Measurements from ENCODE around the gene GRIN2C.
"Not testable (repeated sequence)": the region's sequence is repeated elsewhere in the genome, so short reads cannot be mapped to it uniquely, and the experiment has no call there.

The GRIN2C gene

DNA sequence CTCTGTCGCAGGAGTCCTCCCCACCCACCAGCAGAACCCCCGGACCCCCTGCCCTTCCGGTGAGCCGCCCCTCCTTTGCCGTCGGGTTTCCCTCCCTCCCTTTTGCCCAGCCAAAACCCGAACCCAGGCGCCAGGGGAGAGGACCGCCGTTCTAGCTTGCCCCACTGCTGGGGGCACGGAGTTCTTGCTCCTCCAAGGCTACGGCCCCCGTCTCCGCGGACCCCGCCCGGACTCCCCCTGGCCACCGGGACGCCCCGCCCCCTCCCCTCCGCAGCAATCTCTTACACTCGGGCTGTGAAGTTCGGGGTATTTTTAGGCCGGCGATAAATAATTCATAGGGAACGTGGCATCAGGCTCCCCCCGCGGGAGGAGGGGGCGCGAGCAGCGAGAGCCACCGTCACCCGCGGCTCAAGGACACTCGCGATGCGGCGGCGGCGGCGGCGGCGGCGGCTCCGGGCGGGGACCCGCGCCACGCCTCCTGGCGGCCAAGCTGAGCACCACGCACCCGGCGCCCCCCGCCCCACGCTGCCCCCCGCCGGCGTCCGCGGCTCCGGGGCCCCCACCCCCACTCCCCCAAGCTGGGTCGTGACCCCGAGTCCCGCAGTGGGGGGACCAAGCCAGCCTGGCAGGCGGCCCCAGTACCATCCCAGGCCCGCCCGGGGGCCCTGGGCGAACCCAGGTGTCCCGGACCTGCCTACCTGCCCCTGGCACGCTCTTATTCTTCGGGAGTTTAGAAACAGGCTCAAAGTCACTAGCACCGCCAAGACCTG is at the start of gene GRIN2C:
TSS of gene GRIN2C (minus strand) at position 427 of the 770 bp plus-strand sequence. CDS start 4,793 bp downstream, outside the sequence.
- DNase-seq (ENCODE audit: low spot score) = no peak

DNA sequence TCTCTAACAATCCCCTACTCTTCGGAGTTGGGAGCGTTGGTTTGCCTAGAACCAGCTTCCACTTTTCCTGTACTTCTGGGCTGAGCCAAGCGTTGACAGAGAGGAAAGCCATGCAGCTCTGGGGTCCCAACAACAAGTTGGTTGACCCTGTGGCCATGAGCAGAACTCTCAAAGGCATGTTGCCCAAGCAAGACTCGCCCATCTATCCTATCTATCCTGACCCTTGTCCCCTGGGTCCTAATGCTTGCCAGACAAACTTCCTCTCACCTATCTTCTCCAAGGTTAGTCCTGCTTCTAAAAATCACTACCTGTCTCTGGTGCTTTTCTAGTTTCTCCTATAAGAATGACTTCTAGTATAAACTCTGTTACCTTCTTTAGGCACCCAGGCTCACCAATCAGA is 49.4 kb upstream of the GRIN2C start:
- not testable (repeated sequence) for DNase-seq (ENCODE audit: low spot score)

DNA sequence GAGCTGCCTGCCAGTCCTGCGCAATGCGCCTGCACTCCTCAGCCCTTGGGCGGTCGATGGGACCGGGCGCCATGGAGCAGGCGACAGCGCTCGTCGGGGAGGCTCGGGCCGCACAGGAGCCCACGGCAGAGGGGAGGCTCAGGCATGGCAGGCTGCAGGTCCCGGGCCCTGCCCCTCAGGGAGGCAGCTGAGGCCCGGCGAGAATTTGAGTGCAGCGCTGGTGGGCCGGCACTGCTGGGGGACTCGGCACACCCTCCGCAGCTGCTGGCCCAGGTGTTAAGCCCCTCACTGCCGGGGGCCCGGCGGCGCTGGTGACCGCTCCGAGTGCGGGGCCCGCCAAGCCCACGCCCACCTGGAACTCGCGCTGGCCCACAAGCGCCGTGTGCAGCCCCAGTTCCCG is 47.3 kb upstream of the GRIN2C start:
- DNase-seq (ENCODE audit: low spot score) = no peak

DNA sequence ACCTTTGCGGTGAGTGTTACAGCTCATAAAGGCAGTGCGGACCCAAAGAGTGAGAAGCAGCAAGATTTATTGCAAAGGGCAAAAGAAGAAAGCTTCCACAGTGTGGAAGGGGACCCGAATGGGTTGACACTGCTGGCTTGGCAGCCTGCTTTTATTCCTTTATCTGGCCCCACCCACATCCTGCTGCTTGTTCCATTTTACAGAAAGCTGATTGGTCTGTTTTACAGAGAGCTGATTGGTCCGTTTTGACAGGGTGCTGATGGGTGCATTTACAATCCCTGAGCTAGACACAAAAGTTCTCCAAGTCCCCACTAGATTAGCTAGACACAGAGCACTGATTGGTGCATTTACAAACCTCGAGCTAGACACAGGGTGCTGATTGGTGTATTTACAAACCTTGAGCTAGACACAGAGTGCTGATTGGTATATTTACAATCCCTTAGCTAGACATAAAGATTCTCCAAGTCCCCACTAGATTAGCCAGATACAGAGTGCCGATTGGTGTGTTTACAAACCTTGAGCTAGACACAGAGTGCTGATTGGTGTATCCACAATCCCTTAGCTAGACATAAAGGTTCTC is 46.6 kb upstream of the GRIN2C start:
- peak; percentile 20 for DNase-seq (ENCODE audit: low spot score)

DNA sequence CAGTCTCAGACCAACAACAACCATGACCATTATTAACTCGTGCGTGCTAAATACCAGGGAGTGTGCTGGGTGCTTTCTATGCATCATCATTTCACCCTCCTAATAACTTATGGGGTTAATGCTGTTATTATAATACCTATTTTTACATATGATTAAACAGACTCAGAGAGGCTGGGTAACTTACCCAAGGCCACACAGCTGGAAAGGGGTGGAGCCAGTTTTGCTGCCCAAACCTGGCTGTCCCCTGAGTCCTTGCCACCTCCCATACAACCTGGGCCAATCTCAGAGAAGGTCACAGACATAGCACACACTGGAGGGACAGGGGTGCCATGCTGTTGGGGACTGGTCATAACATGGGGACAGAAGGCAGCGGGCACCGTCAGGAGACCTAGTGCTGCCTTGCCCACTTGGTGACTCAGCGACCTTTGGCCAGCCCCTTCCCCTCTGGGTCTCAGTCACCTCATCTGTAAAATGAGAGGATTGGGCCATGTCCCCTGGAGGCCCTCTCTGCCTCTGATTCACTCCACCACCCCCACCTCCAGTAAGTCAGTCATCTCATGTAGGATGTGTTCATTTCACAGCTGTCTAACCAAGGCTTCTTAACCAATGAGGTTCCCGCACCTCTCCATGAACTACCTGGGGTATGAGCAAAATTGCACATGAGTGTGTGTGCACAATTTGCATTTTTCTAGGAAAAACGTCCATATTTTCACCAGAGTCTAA is 45.2 kb upstream of the GRIN2C start:
- no peak for DNase-seq (ENCODE audit: low spot score)

DNA sequence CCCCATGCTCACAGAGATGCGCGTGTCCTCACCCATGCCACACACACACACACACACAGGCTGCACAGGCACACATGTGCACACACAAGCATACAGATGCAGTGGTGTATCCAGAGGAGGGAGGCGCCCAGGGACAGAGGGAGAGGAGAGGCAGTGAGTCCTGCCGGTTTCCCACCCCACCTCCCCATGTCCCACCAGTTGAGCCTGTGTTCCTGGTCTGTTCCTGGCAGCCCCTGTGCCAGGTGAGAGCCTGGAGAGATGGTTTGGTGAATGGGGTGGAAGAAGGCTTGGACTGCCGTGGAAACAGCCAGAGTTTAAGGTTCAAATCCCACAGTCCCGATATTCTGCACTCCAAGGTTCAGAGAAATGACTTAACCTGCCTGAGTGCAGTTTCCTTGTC is 44.0 kb upstream of the GRIN2C start:
- no peak for DNase-seq (ENCODE audit: low spot score)

DNA sequence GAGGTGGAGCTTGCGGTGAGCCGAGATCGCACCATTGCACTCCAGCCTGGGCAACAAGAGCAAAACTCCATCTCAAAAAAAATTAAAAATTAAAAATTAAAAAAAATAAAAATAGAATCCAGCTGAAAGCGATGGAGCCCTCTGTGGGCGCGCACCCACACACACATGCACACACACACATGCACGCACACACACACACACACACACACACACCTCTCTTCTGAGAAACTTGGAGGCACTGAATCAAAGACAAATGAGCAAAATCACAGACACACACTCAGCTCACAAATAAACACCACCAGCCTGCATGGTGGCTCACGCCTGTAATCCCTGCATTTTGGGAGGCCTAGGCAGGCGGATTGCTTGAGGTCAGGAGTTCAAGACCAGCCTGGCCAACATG is 43.3 kb upstream of the GRIN2C start:
- no peak for DNase-seq (ENCODE audit: low spot score)

DNA sequence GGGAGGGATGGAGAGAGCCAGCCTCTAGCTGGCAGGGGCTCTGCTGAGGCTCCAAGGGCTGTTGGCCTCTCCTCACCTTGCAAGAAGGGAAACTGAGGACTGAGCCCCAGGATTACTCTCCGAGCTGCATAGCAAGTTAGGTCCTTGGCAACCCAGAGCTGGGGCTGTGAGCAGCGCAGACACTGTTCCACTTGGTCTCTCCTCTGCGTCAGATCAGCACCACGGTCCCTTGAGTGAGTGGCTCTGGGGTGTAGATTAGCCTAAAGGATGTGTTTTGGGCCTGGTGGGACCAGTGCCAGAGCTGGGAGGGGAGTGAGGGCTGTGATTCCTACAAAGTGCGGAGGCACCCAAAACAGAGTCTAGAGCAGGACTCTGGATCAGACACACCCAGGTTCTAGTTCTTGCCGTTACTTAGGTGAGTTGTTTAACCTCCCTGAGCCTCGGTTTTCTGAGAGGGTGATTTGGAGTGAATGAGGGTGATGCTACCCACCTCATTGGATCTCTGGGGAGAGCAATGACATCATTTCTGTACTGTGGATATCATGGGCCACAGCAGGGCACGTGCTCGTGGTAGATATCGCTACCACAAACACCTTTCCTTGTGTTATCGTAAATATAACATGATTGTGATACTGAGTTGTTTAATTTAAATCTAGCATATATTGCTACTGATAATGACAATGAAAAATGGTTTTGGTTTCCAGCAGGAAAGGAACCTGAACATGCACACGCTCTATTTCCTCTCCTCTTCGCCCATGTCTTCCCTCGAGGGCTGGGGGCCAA is 41.9 kb upstream of the GRIN2C start:
- no peak for DNase-seq (ENCODE audit: low spot score)

DNA sequence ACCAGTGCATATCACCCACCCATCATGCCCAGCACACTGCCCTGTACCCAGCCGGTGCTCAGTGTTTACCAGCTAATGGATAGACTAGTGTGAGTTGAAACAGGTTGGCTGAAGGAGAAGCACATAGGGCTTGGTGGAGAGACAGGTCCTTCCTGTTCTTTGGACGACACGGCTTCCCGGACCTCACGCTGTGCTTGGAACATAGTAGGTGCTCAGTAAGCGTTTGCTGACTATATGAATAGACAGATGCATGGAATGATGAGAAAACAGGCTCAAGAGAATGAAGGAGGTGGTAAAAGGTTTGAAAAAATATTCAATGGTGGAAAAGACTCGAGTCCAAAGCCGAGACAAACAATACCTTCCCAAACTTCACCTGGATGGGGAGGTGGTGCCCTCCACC is 40.5 kb upstream of the GRIN2C start:
- no peak for DNase-seq (ENCODE audit: low spot score)

DNA sequence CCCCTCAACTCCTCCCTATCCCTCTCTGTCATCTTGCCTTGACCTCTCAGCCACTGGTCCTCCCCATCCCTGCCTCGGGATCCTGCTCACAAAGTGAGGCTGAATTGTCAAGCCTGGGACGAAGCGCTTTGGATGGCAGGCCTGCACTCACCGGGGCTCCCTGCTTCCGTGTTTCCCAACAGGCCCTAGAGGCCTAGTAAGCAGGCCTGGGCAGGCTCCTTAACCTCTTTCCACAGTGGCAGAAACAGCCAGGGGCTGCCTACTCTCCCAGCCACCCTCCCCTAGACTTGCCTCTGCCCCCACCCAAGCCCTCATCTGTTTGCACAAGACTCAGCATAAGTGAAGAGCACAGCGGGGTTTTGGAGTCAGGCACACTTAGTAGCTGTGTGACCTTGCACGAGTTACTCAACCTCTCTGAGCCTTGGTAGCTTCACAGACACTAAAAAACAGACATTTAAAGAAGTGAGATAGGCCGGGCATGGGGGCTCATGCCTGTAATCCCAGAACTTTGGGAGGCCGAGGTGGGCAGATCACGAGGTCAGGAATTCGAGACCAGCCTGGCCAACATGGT is 38.8 kb upstream of the GRIN2C start:
- no peak for DNase-seq (ENCODE audit: low spot score)

DNA sequence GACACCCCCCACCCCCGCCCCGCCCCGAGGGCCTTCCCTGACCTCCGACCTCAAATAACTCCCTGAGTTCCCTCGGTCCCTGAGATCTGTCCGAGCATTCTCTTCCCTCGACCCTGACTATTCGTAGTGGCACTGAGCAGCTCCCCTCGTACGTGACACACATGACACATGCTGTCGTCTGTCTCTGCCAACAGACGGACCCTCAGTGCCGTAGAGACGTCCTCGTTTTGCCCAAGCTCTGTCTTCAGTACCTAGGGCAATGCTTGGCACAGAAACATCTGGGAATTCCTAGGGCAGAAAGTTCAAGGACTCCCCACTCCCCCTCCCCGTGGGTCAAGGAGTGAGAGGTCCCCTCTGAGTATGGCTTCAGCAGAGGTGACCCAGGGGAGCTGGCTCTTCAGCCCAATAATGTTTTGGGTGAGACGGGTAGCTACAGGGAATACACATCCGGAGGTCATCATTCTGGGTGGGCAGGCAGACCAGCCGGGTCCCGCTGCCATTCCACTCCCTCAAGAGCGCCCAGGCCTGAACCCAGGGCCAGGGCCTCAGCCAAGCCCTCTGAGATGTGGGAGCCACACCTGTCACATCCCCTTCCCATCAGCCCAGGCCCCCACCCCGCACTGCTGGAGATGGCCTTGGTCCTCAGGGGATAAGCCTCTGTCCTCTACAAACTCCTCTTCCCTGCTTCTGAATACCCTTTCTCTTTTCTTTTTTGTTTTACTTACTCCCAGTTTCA is 34.4 kb upstream of the GRIN2C start:
- DNase-seq (ENCODE audit: low spot score) = no peak

DNA sequence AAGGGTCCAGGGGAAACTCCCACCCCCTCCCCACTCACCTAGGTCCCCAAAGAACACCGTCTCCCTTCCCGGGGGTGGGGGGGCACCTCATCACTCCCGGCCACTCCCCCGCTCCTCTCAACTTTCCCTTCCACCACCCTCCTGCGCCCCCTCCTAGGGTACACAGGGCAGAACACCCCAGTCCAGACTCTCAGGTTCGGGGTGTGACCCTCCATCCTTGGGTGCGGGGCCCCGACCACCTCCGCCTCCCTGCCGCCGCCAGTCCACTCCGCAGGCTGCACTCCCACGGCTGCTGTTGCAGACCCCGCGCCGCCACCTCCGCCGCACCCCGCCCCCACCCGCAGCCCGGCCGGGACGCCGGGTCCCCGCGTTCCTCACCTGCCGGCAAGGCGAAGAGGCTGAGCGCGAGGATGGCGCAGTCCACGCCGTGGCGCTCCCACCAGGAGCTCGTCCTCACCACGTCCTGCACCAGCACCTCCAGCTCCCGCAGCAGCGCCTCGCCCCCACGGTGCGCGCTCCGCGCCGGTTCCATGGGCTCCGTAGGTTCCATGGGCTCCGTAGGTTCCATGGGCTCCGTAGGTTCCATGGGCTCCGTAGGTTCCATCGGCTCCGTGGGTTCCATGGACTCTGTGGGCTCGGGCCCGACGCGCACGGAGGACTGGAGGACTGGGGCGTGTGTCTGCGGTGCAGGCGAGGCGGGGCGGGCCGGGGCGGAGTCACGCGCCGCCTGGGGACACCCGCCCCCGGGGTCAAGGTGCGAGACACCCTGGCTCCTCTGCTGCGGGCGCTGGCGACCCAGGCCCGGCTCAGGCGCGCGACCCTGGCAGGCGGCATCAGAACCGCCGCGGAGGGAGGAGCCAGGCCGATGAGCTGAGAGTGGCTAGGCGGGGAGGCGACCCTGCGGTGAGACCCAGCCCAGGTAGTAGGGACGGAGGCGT is 33.6 kb upstream of the GRIN2C start, which contains the start of gene FADS6:
TSS of gene FADS6 (minus strand) at position 660 of the 938 bp plus-strand sequence. CDS start at position 622, 38 bp downstream.
- no peak for DNase-seq (ENCODE audit: low spot score)

DNA sequence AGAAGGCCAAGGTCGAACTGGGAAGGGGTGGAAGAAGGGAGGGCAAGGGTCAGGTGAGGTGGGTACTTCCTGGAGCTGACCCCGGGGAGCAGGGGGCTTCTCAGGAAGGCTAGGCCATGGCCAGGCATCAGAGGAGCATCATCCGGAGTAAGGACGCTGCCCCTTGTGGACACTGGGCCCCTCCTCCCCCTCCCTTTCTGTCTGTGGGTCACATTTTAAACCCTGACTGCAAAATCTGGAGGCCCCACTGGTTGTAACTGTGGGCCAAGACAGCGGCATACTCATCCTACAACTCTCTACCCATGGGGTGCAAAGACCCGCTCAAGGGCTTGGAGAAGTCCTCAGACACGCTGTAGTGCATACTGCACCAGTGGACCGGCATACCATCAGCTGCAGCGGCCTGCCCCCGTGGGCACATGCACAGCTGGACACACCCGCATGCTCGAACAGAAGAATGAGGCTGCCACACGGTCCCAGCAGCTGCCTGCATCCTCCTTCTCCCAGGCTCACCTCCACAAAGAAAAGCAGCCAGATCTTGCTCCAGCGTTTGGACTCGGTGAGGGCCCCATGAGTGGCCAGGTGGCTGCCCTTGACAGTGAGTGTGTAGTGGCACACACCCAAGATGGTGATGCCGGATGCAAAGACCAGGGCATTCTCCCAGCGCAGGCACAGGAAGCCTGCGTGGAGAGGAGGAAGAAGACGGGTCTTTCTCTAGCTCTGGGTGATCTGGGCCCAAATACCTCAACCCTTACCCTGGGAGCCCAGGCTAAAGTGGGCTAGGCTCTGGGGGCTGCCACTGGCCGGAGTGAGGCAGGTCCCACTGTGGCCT is 32.5 kb upstream of the GRIN2C start:
- no peak for DNase-seq (ENCODE audit: low spot score)

DNA sequence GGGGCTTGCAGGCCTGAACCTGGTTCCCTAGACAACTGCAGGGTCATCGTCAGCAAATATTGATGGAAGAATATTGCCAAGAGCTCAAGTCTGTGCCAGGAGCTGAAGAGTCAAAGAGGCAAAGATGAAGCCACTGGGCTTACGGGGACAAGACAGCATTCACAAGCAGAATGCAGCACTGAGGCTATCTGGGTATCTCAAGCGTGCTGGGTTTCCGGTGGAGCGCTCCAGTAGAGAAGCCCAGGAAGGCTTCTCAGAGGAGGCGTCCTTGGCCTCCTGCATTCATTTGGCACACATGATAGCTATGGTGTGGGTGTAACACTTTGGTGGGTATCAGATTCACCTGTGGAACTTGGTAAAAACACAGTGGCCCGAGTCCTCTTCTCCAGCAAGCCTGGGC is 30.9 kb upstream of the GRIN2C start:
- DNase-seq (ENCODE audit: low spot score) = no peak

DNA sequence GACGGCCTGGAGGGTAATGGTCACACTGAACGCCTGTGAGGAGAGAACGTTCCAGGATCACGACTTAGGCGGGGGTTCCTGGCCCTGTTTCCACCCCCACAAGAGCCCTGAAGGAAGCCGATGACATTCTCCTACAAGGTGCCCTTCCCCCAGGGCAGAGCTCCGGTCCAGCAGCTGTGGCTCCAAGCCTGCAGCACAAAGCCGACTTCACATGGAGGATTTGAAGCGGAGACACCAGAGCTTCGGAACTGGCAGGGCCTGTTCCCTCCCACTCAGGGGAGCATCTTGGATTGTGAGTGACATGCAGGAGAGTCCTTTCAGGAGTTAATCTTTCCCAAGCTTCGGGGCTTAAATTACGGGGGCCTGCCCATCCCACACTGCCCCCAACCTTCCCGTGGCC is 28.8 kb upstream of the GRIN2C start:
- DNase-seq (ENCODE audit: low spot score) = no peak

DNA sequence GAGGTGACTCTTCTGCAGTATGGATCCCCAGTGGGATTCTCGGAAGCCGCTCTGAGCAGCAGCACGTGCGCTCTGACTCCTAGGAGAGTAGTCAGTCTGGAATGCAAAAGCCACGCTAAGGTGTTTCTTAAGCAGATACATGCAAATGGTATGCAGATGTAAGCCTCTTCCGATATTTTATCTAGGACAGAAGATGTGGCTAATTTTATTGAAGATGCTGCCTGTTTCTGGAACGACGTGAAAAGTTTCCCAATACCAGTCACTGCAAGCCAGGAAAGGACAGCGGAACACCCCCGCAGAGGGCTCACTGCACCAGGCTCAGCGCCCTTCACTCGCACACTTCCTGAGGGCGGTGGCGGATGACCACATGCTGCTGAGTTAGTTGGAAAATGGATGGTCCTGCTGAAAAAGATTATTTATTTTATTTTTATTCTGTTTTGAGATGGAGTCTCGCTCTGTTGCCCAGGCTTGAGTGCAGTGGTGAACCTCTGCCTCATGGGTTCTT is 23.6 kb upstream of the GRIN2C start:
- DNase-seq (ENCODE audit: low spot score) = no peak

DNA sequence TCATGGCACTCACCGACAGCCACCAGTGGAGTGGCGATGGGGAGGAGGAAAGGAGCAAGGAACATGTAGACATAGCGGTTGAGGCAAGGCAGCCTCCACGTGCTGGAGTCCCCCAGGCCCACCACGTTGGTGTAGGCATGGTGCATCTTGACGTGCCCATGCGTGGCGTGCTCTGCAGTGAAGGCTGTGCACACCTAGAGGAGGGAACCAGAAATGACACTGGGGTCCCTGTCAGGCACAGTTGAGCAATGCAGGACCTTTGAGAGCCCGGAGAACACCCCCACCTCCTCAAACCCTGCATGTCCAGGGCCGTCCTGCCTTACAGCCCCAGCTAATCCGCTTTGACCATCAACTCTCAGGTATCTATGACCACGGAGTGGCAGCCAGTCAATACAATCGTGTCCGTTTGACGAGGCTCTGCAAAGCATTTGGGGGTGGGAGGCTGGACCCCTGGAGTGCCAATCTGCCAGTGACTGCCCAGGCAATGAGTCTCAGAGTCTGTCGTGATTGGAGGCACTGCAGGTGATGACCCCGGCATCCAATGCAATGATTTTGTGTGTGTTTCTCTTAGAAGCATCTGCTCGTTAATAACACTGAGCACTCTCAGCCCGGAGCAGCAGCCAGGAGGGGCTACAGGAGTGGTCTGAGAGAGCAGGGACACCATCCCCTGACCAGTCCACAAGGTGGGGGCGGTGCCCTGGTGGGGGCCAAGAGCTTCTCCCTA is 23.0 kb upstream of the GRIN2C start:
- DNase-seq (ENCODE audit: low spot score) = no peak

DNA sequence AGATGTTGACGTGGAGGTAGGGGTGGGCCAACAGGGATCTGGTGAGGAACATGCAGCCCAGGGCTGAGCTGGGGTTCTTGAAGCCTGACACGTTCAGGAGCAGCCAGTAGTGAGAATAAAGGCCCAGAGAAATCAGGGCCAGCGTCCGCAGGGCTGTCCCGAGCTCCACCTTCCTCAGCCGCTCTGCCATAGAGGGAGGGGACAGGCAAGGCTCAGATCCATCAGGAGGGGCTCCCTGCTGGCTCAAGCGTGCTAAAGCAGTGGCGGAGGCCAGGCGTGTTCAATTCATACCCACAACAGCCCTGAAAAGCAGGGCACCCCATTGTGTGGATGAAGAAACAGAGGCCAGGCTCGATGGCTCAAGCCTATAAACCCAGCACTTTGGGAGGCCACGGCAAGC is 21.4 kb upstream of the GRIN2C start:
- DNase-seq (ENCODE audit: low spot score) = no peak

Data from SW480 (cell line).